ENCODE data around the gene HCRTR1.

DNA sequence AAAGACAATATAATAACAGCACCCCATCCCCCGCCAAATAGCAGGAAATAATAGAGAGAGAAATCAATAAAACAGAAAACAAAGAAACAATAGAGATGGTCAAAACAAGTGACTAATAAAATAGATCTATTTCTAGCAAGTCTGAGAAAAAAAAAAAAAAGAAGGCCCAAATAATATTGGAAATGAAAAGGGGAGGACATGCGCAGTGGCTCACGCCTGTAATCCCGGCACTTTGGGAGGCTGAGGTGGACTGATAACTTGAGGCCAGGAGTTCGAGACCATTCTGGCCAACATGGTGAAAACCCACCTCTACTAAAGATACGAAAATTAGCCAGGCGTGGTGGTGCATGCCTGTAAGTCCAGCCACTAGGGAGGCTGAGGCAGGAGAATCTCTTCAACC lies 18.5 kb upstream of the HCRTR1 start:
- TF ChIP-seq, protein P1, sequence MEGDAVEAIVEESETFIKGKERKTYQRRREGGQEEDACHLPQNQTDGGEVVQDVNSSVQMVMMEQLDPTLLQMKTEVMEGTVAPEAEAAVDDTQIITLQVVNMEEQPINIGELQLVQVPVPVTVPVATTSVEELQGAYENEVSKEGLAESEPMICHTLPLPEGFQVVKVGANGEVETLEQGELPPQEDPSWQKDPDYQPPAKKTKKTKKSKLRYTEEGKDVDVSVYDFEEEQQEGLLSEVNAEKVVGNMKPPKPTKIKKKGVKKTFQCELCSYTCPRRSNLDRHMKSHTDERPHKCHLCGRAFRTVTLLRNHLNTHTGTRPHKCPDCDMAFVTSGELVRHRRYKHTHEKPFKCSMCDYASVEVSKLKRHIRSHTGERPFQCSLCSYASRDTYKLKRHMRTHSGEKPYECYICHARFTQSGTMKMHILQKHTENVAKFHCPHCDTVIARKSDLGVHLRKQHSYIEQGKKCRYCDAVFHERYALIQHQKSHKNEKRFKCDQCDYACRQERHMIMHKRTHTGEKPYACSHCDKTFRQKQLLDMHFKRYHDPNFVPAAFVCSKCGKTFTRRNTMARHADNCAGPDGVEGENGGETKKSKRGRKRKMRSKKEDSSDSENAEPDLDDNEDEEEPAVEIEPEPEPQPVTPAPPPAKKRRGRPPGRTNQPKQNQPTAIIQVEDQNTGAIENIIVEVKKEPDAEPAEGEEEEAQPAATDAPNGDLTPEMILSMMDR (tag by site-specific recombination; IDR thresholded peaks at IDR 0.05) = no peak
- TF ChIP-seq ZNF423 (tag by site-specific recombination; IDR thresholded peaks at IDR 0.05) (no peak), WT1 (tag by site-specific recombination; IDR thresholded peaks at IDR 0.05) (no peak), ZNF654 (tag by site-specific recombination; IDR thresholded peaks at IDR 0.05; ENCODE audit: low read depth) (no peak), GLI4 (tag by site-specific recombination; IDR thresholded peaks at IDR 0.05) (no peak), BCL11A (tag by site-specific recombination; IDR thresholded peaks at IDR 0.05; ENCODE audit: low read depth) (no peak), ZNF529 (tag by site-specific recombination; IDR thresholded peaks at IDR 0.05; ENCODE audit: insufficient replicate concordance) (no peak), SETDB1 (IDR thresholded peaks at IDR 0.05; ENCODE audit: insufficient read length, low read length) (no peak), ZNF239 (tag by site-specific recombination; IDR thresholded peaks at IDR 0.05) (no peak)
- TF ChIP-seq, protein P2, sequence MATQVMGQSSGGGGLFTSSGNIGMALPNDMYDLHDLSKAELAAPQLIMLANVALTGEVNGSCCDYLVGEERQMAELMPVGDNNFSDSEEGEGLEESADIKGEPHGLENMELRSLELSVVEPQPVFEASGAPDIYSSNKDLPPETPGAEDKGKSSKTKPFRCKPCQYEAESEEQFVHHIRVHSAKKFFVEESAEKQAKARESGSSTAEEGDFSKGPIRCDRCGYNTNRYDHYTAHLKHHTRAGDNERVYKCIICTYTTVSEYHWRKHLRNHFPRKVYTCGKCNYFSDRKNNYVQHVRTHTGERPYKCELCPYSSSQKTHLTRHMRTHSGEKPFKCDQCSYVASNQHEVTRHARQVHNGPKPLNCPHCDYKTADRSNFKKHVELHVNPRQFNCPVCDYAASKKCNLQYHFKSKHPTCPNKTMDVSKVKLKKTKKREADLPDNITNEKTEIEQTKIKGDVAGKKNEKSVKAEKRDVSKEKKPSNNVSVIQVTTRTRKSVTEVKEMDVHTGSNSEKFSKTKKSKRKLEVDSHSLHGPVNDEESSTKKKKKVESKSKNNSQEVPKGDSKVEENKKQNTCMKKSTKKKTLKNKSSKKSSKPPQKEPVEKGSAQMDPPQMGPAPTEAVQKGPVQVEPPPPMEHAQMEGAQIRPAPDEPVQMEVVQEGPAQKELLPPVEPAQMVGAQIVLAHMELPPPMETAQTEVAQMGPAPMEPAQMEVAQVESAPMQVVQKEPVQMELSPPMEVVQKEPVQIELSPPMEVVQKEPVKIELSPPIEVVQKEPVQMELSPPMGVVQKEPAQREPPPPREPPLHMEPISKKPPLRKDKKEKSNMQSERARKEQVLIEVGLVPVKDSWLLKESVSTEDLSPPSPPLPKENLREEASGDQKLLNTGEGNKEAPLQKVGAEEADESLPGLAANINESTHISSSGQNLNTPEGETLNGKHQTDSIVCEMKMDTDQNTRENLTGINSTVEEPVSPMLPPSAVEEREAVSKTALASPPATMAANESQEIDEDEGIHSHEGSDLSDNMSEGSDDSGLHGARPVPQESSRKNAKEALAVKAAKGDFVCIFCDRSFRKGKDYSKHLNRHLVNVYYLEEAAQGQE (tag by site-specific recombination; IDR thresholded peaks at IDR 0.05) = no peak
- TF ChIP-seq, protein P3, sequence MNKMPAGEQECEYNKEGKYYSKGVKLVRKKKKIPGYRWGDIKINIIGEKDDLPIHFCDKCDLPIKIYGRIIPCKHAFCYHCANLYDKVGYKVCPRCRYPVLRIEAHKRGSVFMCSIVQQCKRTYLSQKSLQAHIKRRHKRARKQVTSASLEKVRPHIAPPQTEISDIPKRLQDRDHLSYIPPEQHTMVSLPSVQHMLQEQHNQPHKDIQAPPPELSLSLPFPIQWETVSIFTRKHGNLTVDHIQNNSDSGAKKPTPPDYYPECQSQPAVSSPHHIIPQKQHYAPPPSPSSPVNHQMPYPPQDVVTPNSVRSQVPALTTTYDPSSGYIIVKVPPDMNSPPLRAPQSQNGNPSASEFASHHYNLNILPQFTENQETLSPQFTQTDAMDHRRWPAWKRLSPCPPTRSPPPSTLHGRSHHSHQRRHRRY (tag by site-specific recombination; IDR thresholded peaks at IDR 0.05) = no peak
- TF ChIP-seq, protein P4, sequence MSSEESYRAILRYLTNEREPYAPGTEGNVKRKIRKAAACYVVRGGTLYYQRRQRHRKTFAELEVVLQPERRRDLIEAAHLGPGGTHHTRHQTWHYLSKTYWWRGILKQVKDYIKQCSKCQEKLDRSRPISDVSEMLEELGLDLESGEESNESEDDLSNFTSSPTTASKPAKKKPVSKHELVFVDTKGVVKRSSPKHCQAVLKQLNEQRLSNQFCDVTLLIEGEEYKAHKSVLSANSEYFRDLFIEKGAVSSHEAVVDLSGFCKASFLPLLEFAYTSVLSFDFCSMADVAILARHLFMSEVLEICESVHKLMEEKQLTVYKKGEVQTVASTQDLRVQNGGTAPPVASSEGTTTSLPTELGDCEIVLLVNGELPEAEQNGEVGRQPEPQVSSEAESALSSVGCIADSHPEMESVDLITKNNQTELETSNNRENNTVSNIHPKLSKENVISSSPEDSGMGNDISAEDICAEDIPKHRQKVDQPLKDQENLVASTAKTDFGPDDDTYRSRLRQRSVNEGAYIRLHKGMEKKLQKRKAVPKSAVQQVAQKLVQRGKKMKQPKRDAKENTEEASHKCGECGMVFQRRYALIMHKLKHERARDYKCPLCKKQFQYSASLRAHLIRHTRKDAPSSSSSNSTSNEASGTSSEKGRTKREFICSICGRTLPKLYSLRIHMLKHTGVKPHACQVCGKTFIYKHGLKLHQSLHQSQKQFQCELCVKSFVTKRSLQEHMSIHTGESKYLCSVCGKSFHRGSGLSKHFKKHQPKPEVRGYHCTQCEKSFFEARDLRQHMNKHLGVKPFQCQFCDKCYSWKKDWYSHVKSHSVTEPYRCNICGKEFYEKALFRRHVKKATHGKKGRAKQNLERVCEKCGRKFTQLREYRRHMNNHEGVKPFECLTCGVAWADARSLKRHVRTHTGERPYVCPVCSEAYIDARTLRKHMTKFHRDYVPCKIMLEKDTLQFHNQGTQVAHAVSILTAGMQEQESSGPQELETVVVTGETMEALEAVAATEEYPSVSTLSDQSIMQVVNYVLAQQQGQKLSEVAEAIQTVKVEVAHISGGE (tag by site-specific recombination; conservative IDR thresholded peaks at IDR 0.05; ENCODE audit: low read depth) = no peak
- TF ChIP-seq, protein P5, sequence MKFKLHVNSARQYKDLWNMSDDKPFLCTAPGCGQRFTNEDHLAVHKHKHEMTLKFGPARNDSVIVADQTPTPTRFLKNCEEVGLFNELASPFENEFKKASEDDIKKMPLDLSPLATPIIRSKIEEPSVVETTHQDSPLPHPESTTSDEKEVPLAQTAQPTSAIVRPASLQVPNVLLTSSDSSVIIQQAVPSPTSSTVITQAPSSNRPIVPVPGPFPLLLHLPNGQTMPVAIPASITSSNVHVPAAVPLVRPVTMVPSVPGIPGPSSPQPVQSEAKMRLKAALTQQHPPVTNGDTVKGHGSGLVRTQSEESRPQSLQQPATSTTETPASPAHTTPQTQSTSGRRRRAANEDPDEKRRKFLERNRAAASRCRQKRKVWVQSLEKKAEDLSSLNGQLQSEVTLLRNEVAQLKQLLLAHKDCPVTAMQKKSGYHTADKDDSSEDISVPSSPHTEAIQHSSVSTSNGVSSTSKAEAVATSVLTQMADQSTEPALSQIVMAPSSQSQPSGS (tag by site-specific recombination; IDR thresholded peaks at IDR 0.05; ENCODE audit: low read depth) = no peak

Data from HEK293 (cell line).